ENCODE measurements around the gene GTF2F1. TPM values are rescaled to one million over a fixed set of nuclear protein-coding genes. Genes with fewer than 3 reads are reported as not detected.

The GTF2F1 gene
- total and polyA plus RNA-seq, 9 of the 15 experiments (the other 6 are each of a cell fraction or from before 2014, with no cell fraction given) = 4.7 to 75.4 (median 68.4) TPM

DNA sequence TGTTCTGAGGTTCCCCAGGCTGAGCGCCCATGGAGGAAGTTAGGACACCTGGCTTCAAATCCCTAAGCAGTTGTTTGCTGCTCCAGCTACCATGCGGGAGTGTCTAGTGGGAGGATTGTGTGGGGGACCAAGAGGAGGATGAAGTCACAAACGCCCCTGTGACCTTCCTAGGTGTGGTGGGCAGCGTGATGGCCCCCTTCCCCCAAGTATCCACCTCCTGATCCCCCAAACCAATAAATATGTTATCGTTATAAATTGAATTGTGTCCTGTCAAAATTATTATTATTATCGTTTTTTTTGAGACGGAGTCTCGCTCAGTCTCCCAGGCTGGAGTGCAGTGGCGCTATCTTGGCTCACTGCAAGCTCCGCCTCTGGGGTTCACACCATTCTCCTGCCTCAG, 40.7 kb upstream of the GTF2F1 start, which contains the start of gene SLC25A41 (continued):
- TF ChIP-seq MGA (IDR thresholded peaks at IDR 0.05) = no peak
- TF ChIP-seq RBM25 (IDR thresholded peaks at IDR 0.05; ENCODE audit: low read depth, low read length, severe bottlenecking) = no peak
- TF ChIP-seq, protein P1, sequence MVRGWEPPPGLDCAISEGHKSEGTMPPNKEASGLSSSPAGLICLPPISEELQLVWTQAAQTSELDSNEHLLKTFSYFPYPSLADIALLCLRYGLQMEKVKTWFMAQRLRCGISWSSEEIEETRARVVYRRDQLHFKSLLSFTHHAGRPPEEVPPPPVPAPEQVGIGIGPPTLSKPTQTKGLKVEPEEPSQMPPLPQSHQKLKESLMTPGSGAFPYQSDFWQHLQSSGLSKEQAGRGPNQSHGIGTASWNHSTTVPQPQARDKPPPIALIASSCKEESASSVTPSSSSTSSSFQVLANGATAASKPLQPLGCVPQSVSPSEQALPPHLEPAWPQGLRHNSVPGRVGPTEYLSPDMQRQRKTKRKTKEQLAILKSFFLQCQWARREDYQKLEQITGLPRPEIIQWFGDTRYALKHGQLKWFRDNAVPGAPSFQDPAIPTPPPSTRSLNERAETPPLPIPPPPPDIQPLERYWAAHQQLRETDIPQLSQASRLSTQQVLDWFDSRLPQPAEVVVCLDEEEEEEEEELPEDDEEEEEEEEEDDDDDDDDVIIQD (CRISPR knock-in tag; IDR thresholded peaks at IDR 0.05) = no peak

Data from K562 (cell line).